RWPE1 (cell line): ENCODE data around the gene CCDC182.

Experiments used
- CTCF ChIA-PET: fragments of 350-600 bp; sonication (Branson Sonifier 250); formaldehyde crosslinking; extraction: SDS; loops from one replicate; lab custom pipeline; 2021; lab: Yijun Ruan, JAX
- POLR2A ChIA-PET: fragments of 400-600 bp; formaldehyde crosslinking; extraction: SDS; loops from one replicate; lab custom pipeline; 2020; ENCODE audit warnings: antibody characterized with exemption; ENCODE audit not compliant: low non-redundant PET; lab: Yijun Ruan, JAX
- DNase-seq: peaks from one replicate; pipeline ENCODE4 v3.0.0; 2012; ENCODE audit warnings: low spot score
- H3K27ac ChIP-seq: fragments of 450-650 bp; 2 replicates; pipeline ENCODE4 v1.5.1; 2017
- TF ChIP-seq, protein P1 (sequence below): fragments of 450-650 bp; conservative IDR thresholded peaks from 2 replicates; pipeline ENCODE4 v1.5.1; 2017; ENCODE audit warnings: low read depth, mild to moderate bottlenecking

Gene CCDC182

DNA sequence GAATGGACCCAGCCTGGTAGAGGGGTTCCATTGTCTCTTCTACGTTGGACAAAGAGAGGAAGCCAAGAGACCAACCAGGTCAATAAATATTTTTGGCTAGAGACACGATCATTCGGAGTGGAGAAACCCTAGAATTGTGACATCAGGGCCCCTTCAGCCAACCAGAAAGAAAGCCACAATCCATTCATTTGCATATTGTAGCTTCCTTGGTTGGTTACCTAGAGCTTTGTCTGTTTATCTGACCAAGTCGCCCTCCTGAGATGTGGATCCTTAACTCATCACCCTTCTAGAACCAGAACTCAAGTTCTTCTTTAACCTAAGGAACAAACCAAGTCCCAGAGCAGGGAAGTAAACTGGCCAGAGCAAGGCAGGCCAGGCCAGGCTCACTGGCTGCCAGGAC lies at the start of gene CCDC182:
CCDC182 (minus strand) TSS at position 58 of the 400 bp plus-strand sequence; CDS start at position 31, 27 bp downstream.
- DNase-seq, result no peak
- TF ChIP-seq, protein P1, sequence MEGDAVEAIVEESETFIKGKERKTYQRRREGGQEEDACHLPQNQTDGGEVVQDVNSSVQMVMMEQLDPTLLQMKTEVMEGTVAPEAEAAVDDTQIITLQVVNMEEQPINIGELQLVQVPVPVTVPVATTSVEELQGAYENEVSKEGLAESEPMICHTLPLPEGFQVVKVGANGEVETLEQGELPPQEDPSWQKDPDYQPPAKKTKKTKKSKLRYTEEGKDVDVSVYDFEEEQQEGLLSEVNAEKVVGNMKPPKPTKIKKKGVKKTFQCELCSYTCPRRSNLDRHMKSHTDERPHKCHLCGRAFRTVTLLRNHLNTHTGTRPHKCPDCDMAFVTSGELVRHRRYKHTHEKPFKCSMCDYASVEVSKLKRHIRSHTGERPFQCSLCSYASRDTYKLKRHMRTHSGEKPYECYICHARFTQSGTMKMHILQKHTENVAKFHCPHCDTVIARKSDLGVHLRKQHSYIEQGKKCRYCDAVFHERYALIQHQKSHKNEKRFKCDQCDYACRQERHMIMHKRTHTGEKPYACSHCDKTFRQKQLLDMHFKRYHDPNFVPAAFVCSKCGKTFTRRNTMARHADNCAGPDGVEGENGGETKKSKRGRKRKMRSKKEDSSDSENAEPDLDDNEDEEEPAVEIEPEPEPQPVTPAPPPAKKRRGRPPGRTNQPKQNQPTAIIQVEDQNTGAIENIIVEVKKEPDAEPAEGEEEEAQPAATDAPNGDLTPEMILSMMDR, result no peak
- no peak within 1 kb of the TSS for H3K27ac ChIP-seq
- ChIA-PET CTCF (interaction anchor here (0.5 kb wide), 1 partner anchor 746 kb away, joined by 3 read pairs; no protein-coding TSS in a partner anchor), POLR2A (no interaction called here)

DNA sequence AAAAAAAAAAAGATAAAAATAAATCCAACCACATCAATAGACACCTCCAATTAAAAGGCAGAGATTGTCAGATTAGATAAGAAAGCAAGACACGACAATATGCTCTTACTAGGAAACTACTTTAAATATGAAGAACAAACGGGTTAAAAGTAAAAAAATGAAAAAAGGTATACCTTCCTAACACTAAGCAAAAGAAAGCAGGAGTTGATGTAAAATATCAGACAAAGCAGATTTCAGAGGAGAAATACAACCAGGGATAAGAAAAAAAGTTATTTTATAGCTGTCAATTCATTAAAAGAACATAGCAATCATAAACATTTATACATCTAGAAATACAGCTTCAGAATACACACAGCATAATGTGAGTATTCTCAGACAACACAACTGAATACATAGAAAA lies 49.7 kb upstream of the CCDC182 start:
- CTCF ChIA-PET, result no interaction called here
- TF ChIP-seq, protein P1, result no peak
- H3K27ac ChIP-seq, result no peak overlapping the region
- DNase-seq, result no peak
- POLR2A ChIA-PET, result interaction anchor here (0.7 kb wide), 1 partner anchor 465 kb away, joined by 3 read pairs; no protein-coding TSS in a partner anchor

DNA sequence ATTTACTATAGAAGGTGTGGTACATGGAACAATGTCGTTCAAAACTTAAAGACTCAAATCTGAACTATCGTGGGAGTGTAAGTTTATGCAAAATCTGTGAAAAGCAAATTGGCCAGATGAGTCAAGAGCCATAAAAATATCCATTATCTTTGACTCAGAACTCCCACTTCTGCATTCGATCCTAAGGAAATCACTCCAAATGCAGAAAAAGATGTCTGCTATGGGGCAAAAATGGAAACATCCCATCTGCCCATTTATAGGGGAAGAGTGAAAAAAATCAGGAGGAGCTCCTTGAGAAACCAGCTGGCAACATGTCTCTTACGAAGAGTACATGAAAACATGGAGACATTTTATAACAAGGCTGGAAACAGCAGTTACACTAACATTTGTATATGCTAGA lies 43.6 kb upstream of the CCDC182 start:
- TF ChIP-seq, protein P1, result no peak
- CTCF ChIA-PET, result interaction anchor here (0.7 kb wide), 1 partner anchor 451 kb away, joined by 7 read pairs; no protein-coding TSS in a partner anchor
- DNase-seq, result no peak
- no peak overlapping the region for H3K27ac ChIP-seq
- POLR2A ChIA-PET, result no interaction called here

DNA sequence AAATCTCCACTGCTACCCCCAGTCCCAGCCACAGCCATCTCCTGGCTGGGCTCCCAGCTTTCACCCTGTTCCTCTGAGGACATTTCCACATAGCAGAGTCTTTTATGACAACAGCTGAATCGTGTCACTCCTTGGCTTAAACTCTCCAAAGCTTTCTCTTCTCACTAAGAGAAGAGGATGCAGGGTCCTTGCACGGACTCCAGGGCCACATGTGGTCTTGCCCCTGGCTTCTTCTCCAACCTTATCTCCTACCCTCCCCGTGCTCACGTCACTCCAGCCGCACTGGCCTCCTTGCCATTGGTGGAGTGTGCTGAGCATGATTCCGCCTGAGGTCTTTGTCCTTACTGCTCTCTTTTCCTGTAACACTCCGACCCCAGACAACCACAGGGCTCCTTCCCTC lies 39.9 kb upstream of the CCDC182 start:
- no peak overlapping the region for H3K27ac ChIP-seq
- CTCF ChIA-PET, result no interaction called here
- POLR2A ChIA-PET, result no interaction called here
- TF ChIP-seq, protein P1, result no peak
- no peak for DNase-seq

DNA sequence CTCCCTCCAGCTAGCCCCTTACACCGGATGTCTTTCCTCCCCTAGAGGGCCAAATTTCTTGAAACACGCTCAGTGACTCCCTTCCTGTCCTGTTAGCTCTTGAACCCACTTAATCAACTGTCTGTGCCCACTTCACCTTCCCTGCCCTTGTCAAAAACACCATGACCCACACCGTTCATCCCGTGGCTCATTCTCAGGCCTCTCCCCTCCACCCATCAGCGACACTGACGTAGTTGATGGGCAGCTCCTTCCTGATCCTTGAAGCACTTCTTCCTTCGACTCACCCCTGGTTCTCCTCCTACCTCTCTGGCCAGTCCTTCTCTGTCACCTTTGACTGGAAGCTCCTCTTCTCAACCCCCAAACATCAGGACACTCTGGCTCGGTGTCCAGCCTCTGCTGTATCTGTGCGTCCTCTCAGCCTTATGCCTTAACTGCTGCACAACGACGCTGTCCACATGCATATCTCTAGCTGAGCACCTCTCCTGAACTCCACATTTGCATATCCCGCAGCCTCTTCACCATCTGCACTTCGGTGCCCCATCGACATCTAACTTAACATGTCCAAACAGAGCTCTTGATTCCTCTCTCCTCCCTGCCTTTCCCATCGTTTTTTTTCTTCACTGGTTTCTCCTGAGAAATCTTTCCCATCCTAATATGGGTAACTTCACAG lies 39.3 kb upstream of the CCDC182 start:
- no peak overlapping the region for H3K27ac ChIP-seq
- TF ChIP-seq, protein P1, result no peak
- ChIA-PET CTCF (interaction anchor here (0.9 to 1.1 kb wide), 2 partner anchors 16 to 541 kb away, joined by 3 read pairs; no protein-coding TSS in a partner anchor), POLR2A (no interaction called here)
- DNase-seq, result no peak

DNA sequence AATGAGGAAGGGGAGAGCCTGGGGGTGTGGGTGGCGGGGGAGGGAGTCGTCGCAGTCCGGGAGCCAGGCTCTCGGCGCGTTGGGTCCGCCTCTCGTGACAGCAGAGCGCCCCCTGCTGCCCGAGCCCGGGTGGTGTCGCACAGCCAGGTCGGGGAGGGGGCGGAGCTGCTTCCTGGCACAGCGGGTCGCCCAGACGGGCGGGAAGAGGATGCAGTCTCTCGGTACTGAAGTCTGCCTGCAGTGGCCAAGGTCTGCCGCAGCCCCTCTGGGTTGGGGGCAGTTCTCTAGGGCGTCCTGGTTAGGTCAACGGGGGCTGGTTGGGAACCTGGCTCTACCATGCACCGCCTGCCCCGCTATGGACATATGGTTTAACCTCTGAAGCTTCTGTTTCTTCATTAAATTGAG lies 38.2 kb upstream of the CCDC182 start:
- ChIA-PET CTCF (interaction anchor here (0.6 to 1.2 kb wide), 16 partner anchors 9 to 1265 kb away, joined by 3 to 7 read pairs (median 3); no protein-coding TSS in a partner anchor), POLR2A (no interaction called here)
- peak; percentile 44 for DNase-seq
- no peak overlapping the region for H3K27ac ChIP-seq
- TF ChIP-seq, protein P1, result peak; percentile 73
